ENCODE measurements around the gene PLCB1. TPM values are rescaled to one million over a fixed set of nuclear protein-coding genes. Genes with fewer than 3 reads are reported as not detected.

Gene PLCB1
- total RNA-seq, 1 experiment from 2014 or later, result not detected

- Histone ChIP-seq H3K36me3 (ENCODE audit: low read depth) (no peaks in the 10 kb centered on the region), H3K4me3 (no peak overlapping the region), H3K27me3 (ENCODE audit: insufficient read depth, low read depth) (no peaks in the 10 kb centered on the region), H4K20me1 (ENCODE audit: insufficient read depth) (no peaks in the 10 kb centered on the region), H2AFZ (no peak overlapping the region), H3K79me2 (ENCODE audit: low read depth) (no peaks in the 10 kb centered on the region), H3F3A (ENCODE audit: insufficient read depth, low read depth) (no peaks in the 10 kb centered on the region), H3K4me1 (replicated peaks; ENCODE audit: insufficient read depth) (no peaks in the 10 kb centered on the region), H3K9me3 (ENCODE audit: insufficient read depth, low read depth) (no peaks in the 10 kb centered on the region), H3K27ac (no peak overlapping the region), H3K4me2 (no peak overlapping the region), H3K9me2 (ENCODE audit: insufficient read depth) (no peaks in the 10 kb centered on the region)
- no peak for DNase-seq
- ChIA-PET POLR2A (ENCODE audit: unreplicated experiment) (no interaction called here), CTCF (no interaction called here)
- TF ChIP-seq EZH2 (IDR thresholded peaks at IDR 0.05; ENCODE audit: low read depth) (no peak), CTCF (conservative IDR thresholded peaks at IDR 0.05) (no peak)
- no TSS peak for BruUV-seq (replicated peaks)
- intact Hi-C loops (cut with micrococcal nuclease; ENCODE audit: unreplicated experiment), result no loop called here
Measured at GRCh38 chr20:8473459-8473858, 341.4 kb downstream of the PLCB1 start.

- Histone ChIP-seq H3K4me2 (no peak overlapping the region), H3K9me3 (ENCODE audit: insufficient read depth, low read depth) (no peaks in the 10 kb centered on the region), H3F3A (ENCODE audit: insufficient read depth, low read depth) (no peaks in the 10 kb centered on the region), H3K79me2 (ENCODE audit: low read depth) (no peaks in the 10 kb centered on the region), H3K4me1 (replicated peaks; ENCODE audit: insufficient read depth) (no peaks in the 10 kb centered on the region), H3K27me3 (ENCODE audit: insufficient read depth, low read depth) (no peaks in the 10 kb centered on the region), H4K20me1 (ENCODE audit: insufficient read depth) (no peaks in the 10 kb centered on the region), H2AFZ (no peak overlapping the region), H3K36me3 (ENCODE audit: low read depth) (no peaks in the 10 kb centered on the region), H3K4me3 (no peak overlapping the region), H3K9me2 (ENCODE audit: insufficient read depth) (no peaks in the 10 kb centered on the region), H3K27ac (no peak overlapping the region)
- CTCF ChIA-PET, result no interaction called here
- intact Hi-C loops (cut with micrococcal nuclease; ENCODE audit: unreplicated experiment), result no loop called here
- no peak for DNase-seq
- POLR2A ChIA-PET (ENCODE audit: unreplicated experiment), result no interaction called here
- TF ChIP-seq EZH2 (IDR thresholded peaks at IDR 0.05; ENCODE audit: low read depth) (no peak), CTCF (conservative IDR thresholded peaks at IDR 0.05) (no peak)
- BruUV-seq (replicated peaks), result no TSS peak
Measured at GRCh38 chr20:8474027-8474668, 342.1 kb downstream of the PLCB1 start.

- no TSS peak for BruUV-seq (replicated peaks)
- H3K4me3 ChIP-seq, result no peak overlapping the region
- CTCF ChIA-PET, result no interaction called here
Measured at GRCh38 chr20:8476021-8476420, 344.0 kb downstream of the PLCB1 start.

More at GRCh38 chr20:8476021-8476420, 344.0 kb downstream of the PLCB1 start:
- Histone ChIP-seq H3K36me3 (ENCODE audit: low read depth) (no peaks in the 10 kb centered on the region), H3K9me2 (ENCODE audit: insufficient read depth) (no peaks in the 10 kb centered on the region), H3K4me1 (replicated peaks; ENCODE audit: insufficient read depth) (no peaks in the 10 kb centered on the region), H3K9me3 (ENCODE audit: insufficient read depth, low read depth) (no peaks in the 10 kb centered on the region), H3K27ac (no peak overlapping the region), H3K4me2 (no peak overlapping the region), H3F3A (ENCODE audit: insufficient read depth, low read depth) (no peaks in the 10 kb centered on the region), H4K20me1 (ENCODE audit: insufficient read depth) (no peaks in the 10 kb centered on the region), H3K27me3 (ENCODE audit: insufficient read depth, low read depth) (no peaks in the 10 kb centered on the region), H2AFZ (no peak overlapping the region), H3K79me2 (ENCODE audit: low read depth) (no peaks in the 10 kb centered on the region)
- no peak for TF ChIP-seq CTCF (conservative IDR thresholded peaks at IDR 0.05)
- no peak for TF ChIP-seq EZH2 (IDR thresholded peaks at IDR 0.05; ENCODE audit: low read depth)
- intact Hi-C loops (cut with micrococcal nuclease; ENCODE audit: unreplicated experiment), result no loop called here
- POLR2A ChIA-PET (ENCODE audit: unreplicated experiment), result no interaction called here
- DNase-seq, result no peak

Data from PC-9 (cell line).